ENCODE measurements around the gene VPS51.

DNA sequence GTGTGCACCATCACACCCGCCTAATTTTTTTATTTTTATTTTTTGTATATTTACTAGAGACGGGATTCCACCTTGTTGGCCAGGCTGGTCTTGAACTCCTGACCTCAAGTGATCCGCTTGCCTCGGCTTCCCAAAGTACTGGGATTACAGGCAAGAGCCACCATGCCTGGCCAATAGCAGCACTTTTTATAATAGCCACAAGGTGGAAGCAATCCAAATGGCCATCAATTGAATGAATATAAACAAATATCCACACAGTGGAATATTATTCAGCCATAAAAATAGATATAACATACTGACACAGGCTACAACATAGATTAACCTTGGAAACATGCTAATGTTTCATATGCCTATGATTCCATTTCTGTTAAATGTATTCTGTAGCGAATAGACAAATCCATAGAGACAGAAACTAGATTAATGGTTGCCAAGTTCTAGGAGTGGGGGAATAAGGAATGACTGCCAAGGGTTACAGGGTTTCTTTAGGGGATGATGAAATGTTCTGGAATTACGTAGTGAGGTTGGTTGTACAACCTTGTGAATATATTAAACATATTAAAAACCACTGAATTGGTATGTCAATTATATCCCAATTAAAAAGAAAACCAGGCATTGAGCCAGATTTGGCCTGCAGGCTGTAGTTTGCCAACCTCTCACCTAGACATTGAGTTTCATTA lies 4.8 kb downstream of the VPS51 start:
- no peak for TF ChIP-seq NR2C2 (CRISPR knock-in tag; IDR thresholded peaks at IDR 0.05)
- TF ChIP-seq, protein P1, sequence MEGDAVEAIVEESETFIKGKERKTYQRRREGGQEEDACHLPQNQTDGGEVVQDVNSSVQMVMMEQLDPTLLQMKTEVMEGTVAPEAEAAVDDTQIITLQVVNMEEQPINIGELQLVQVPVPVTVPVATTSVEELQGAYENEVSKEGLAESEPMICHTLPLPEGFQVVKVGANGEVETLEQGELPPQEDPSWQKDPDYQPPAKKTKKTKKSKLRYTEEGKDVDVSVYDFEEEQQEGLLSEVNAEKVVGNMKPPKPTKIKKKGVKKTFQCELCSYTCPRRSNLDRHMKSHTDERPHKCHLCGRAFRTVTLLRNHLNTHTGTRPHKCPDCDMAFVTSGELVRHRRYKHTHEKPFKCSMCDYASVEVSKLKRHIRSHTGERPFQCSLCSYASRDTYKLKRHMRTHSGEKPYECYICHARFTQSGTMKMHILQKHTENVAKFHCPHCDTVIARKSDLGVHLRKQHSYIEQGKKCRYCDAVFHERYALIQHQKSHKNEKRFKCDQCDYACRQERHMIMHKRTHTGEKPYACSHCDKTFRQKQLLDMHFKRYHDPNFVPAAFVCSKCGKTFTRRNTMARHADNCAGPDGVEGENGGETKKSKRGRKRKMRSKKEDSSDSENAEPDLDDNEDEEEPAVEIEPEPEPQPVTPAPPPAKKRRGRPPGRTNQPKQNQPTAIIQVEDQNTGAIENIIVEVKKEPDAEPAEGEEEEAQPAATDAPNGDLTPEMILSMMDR (IDR thresholded peaks at IDR 0.05) = no peak
- no peak for TF ChIP-seq E2F1 (CRISPR knock-in tag; IDR thresholded peaks at IDR 0.05)
- TF ChIP-seq ELF4 (CRISPR knock-in tag; IDR thresholded peaks at IDR 0.05; ENCODE audit: low read depth) = no peak
- no peak for TF ChIP-seq MLX (CRISPR knock-in tag; IDR thresholded peaks at IDR 0.05)
- TF ChIP-seq ZBTB21 (CRISPR knock-in tag; IDR thresholded peaks at IDR 0.05; ENCODE audit: borderline replicate concordance) = no peak
- TF ChIP-seq SMAD4 (CRISPR knock-in tag; IDR thresholded peaks at IDR 0.05) = no peak
- no peak for TF ChIP-seq SP1 (CRISPR knock-in tag; conservative IDR thresholded peaks at IDR 0.05)
- TF ChIP-seq ZNF512 (CRISPR knock-in tag; IDR thresholded peaks at IDR 0.05; ENCODE audit: borderline replicate concordance) = no peak
- no peak for TF ChIP-seq FOXJ3 (CRISPR knock-in tag; IDR thresholded peaks at IDR 0.05; ENCODE audit: borderline replicate concordance)
- TF ChIP-seq KAT7 (CRISPR knock-in tag; IDR thresholded peaks at IDR 0.05; ENCODE audit: borderline replicate concordance) = no peak
- TF ChIP-seq GTF2I (CRISPR knock-in tag; conservative IDR thresholded peaks at IDR 0.05) = no peak
- TF ChIP-seq, protein P2, sequence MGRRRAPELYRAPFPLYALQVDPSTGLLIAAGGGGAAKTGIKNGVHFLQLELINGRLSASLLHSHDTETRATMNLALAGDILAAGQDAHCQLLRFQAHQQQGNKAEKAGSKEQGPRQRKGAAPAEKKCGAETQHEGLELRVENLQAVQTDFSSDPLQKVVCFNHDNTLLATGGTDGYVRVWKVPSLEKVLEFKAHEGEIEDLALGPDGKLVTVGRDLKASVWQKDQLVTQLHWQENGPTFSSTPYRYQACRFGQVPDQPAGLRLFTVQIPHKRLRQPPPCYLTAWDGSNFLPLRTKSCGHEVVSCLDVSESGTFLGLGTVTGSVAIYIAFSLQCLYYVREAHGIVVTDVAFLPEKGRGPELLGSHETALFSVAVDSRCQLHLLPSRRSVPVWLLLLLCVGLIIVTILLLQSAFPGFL (CRISPR knock-in tag; IDR thresholded peaks at IDR 0.05; ENCODE audit: borderline replicate concordance) = no peak
- no peak for TF ChIP-seq ZNF121 (CRISPR knock-in tag; IDR thresholded peaks at IDR 0.05)
